HG02623 (cell line): ENCODE data around the gene LTB4R2.

ENCODE experiments used
- ATAC-seq: cut with Tn5 transposase; IDR thresholded peaks from one replicate; pipeline ENCODE4 v1.9.1; 2021; ENCODE audit warnings: moderate library complexity; ENCODE audit not compliant: unreplicated experiment

LTB4R2 gene

DNA sequence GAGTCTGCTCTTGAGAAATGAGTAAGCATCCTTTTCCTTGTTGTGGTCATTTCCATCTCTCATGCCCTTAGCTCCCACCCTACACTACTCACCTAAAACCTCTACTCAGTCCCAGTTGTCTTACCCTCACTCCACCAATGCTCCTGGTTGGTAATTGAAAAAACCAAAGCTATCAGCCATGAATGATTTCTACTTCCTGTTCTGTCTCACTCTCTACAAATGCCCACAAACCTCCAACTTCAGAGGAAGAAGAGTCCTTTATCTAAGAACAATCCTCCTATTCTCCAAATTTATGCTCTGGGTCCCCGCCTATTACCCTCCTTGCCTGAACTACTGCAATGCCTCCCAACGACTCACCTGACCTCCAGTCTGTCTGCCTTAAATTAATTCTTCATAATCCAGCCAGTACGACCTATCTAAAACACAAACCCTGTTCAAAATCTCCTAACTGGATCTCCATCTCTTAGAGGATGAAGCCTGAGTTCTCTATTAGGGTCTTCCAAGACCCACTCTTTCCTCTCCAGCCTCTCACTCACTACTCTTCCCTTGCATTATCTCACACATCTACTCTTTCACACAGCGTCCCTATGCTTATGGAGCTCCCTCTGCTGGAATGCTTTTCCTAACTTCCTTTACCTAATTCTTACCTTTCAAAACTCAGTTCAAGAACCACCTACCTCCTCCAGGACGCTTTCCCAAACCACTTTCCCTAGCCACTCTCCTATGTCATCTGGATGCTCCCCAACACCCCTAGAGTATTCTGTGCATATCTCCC, 12.6 kb upstream of the LTB4R2 start:
- peak; percentile 10 for ATAC-seq

DNA sequence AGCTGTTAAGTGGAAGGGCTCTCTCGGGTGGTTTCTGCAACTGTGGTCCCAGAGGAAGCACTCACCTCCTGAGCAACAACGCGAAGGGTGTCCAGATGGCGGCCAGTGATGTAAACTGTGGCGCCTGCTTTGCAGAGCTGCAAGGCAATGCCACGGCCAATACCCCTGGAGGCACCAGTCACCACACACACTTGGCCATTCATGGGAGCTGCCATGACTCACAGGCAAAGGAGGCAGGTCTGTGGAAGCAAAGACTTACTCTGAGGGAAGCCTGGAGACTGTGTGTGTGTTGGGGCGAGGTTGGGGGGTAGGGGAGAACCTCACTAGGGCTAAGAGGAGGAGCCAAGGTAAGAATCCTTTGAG, 11.1 kb upstream of the LTB4R2 start:
- no peak for ATAC-seq

DNA sequence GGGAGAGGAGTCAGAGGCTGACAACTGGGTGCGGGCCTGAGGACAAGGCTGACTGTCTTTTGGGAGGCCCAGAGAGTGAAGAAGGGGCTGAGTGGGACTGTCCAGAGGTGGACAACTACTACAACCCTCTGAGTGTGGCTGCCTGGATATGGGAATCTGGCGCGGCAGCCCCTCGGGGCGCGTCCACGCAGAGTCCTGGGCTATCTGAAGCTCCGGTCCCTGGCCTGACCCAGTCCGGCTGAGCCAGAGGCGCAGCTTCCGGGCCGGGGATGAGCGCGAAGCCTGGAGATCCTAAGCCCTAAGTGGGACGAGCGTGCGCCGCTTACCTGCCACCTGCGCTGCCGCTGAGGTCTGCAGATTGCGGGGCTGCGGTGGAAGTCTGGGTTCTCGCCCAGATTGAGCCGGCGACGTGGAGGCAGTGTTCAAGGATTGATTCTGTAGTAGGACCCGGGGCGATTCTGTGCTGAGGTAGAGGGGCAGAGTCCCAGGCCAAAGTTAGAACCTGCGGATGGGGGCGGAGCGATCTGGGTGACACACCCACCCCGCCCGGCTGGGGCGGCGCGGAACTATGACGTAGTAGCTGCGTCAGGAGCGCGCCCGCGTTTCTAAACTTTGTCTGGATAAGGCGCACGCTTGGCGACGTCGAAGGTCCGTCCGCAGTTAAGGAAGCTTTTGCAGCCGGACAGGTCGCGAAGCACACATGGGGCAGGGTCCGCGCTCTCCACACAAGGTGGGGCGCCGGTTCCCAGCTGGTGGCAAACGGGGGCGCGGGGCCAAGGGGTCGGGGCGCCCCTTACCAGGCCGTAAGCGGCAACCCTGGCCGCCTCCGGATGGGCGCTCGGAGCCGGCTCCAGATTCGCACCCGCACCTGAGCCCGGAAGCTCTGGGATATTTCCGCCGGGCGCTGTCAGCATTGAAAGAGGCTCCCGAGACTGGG, 10.4 kb upstream of the LTB4R2 start, which contains the start of the genes DHRS1 and NOP9:
Gene DHRS1, minus strand, starts transcription at position 526 of the 937 bp plus-strand sequence. CDS start 674 bp downstream, outside the sequence.
Gene NOP9, plus strand, starts transcription at position 596 of the 937 bp plus-strand sequence. Its CDS starts 105 bp downstream, at position 701.
- peak; percentile 60 for ATAC-seq

DNA sequence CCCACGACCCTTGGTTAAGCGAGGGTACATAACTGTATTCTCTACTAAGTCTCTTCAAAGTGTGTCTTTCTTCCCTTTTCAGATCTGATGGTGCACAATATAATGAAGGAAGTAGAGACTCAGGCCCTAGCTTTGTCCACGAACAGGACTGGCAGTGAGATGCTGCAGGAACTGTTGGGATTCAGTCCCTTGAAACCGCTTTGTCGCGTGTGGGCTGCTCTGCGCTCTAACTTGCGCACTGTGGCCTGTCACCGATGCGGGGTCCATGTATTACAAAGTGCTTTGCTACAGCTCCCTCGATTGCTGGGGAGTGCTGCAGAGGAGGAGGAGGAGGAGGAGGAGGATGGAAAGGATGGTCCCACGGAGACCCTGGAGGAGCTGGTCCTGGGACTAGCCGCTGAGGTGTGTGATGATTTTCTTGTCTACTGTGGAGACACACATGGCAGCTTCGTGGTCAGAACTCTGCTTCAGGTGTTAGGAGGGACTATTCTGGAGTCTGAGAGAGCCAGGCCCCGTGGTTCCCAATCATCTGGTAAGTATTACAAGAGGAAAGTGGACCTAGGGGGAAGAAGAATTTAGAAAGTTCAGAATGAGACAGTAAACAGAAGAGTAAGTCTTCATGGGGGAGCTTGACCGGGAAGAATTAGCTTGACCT, 9.5 kb upstream of the LTB4R2 start:
- no peak for ATAC-seq

DNA sequence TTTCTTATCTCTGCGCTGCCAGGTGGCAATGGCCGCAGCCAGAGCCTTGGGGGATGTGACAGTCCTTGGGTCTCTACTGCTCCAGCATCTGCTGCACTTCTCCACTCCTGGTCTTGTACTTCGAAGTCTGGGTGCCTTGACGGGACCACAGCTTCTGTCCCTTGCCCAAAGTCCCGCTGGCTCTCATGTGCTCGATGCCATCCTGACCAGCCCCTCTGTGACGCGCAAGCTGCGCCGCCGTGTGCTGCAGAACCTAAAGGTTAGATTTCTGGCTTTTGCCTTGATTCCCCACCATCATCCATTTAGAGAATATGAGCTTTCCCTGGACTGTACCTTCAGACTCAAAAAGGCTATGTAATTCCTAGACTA, 5.9 kb upstream of the LTB4R2 start:
- ATAC-seq, result no peak

DNA sequence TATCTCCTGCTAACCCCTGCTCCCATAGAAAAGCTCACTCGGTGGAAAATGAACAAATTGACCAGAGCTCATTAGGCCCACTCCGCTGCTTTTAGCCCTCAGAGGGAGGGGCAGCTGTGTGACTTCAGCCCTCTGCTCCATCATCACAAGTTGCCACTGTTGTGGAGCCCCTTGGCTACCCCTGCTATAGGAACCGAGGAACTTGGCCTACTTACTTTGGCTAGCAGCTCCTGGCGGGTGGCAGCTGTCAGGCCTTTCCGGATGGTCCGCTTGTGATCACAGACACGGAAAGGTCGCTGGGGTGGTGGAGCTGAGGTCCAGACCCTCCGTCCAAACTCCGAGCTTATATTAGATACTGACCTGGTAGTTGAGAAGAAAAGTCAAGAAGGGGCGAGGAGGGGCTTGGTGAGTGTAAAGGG, 2.8 kb upstream of the LTB4R2 start:
- ATAC-seq, result no peak

DNA sequence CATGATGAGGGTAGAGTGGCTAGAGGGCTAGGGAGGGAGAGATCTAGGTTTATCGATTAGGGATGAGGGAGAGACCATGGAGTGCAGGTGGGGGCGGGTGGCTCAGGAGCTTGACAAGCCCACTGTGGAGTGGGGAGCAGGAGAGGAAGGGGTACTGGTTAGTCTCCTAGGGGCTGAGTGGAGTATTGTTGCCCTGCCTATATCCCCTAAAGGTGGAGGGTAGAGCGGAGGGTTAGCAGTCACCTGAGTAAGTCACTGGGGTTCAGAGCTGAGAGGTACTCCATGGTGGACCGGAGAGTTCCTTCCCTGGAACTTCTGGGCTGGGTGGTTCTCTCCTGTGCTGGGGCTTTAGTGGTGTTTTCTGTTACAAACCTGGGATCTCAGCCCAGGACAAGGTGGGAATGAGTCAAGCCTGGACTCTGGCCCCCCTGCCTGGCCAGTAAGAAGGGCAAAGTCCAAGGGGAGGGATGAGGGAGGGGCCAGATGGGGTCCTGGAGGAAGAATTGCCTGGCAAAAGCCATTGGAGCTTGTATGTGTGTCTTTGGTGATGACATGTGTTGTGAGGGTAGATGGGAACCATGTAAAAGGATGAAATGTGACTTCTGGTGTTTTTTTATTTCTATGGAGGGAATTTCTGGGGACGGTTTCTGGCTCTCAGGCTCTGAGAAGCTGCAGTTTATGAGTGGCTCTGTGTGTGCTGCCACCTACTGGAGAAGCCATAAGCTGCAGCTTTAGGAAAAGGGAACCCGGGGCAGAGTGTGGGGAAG, 2.2 kb upstream of the LTB4R2 start, which contains the start of gene CIDEB:
Gene CIDEB, minus strand, starts transcription at position 403 of the 767 bp plus-strand sequence. Its CDS starts 119 bp downstream, at position 284.
- ATAC-seq, result no peak

DNA sequence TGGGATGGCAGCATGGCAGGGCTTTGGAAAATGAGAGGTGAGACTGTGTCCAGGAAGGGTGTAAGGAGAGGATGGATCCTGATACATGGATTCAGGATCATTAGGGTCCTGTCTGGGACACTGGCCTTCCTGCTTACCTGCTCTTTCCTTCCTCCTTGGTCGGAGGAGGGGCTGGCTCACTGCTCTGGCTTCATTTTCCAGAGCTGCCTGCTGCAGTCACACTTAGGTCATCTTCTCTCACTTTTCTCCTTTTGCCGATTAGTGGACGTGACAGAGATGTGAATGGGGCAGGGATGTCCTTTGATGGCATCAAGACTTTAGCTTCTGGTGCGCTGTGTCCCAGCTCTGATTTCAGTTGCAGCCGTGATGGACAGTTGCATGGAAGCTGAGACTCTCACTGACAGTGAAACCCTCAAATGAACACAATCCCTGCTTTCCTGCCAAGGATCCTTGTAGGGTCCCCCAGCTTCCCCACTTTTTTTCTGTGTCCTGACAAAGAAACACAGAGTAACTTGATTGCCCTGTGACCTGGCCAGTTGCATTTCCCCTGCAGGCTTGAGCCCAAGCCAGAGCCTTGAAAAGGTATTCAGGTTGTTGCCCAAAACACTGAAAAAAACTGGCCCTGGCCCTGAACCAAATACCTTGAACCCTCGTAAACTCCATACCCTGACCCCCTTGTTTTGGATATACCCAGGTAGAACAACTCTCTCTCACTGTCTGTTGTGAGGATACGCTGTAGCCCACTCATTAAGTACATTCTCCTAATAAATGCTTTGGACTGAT, 1.4 kb upstream of the LTB4R2 start:
- ATAC-seq, result no peak

DNA sequence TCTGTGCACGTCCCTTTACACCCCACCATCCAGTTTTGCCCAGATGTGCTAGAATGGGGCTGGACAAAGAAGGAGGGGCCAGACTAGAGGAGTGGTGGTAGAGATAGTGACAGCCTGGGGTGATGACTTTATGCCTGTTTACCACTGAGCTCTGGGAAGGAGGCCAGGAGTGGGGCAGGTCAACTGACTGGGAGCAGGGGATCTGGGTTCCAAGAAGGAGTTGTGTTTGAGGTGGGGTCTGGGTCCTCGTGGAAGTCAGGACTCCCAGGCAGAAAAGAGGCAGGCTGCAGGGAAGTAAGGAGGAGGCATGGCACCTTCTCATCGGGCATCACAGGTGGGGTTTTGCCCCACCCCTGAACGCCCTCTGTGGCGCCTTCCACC, 315 bp downstream of the LTB4R2 start:
- ATAC-seq, result no peak

DNA sequence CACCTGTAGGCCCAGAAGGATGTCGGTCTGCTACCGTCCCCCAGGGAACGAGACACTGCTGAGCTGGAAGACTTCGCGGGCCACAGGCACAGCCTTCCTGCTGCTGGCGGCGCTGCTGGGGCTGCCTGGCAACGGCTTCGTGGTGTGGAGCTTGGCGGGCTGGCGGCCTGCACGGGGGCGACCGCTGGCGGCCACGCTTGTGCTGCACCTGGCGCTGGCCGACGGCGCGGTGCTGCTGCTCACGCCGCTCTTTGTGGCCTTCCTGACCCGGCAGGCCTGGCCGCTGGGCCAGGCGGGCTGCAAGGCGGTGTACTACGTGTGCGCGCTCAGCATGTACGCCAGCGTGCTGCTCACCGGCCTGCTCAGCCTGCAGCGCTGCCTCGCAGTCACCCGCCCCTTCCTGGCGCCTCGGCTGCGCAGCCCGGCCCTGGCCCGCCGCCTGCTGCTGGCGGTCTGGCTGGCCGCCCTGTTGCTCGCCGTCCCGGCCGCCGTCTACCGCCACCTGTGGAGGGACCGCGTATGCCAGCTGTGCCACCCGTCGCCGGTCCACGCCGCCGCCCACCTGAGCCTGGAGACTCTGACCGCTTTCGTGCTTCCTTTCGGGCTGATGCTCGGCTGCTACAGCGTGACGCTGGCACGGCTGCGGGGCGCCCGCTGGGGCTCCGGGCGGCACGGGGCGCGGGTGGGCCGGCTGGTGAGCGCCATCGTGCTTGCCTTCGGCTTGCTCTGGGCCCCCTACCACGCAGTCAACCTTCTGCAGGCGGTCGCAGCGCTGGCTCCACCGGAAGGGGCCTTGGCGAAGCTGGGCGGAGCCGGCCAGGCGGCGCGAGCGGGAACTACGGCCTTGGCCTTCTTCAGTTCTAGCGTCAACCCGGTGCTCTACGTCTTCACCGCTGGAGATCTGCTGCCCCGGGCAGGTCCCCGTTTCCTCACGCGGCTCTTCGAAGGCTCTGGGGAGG, 985 bp downstream of the LTB4R2 start, which contains the start of gene LTB4R:
Gene LTB4R, plus strand, starts transcription at position 857 of the 959 bp plus-strand sequence. CDS start 4,150 bp downstream, outside the sequence.
- ATAC-seq, result peak; percentile 62

DNA sequence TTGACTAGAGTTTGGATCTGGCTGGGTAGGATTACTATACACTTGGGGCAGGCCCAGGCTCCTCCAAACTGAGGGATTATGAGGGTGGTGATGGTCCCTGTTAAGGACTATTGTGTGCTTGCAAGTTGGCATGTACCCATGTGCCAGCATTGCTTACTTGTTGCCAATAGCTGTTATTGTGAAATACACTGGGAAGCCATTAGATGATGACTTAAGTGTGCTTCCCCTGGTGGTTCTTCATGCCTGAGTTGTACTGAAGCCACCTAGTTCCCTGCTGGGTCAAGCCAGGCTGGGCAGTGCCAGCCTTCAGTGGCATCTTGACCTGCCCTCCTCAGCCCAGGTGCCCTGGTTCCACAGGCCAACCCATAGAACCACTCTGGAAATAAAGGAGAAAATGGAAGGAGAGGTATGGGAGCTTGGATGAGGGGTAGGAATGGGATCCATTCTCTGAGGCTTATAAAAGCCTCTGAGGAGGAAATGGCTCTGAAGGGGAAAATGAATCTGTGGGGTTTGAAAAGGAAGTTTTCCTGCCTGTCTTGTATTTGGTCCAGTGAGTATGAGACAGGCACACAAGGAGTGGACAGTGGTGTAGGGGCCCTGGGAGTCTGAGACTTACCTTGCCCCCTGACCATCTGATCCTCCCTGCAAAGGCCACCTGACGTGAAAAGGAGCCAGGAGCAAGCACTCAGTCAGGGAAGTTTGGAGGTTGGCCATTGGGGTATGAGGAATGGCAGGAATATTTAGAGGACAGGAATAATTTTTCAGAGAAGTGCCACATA, 2.1 kb downstream of the LTB4R2 start:
- no peak for ATAC-seq

DNA sequence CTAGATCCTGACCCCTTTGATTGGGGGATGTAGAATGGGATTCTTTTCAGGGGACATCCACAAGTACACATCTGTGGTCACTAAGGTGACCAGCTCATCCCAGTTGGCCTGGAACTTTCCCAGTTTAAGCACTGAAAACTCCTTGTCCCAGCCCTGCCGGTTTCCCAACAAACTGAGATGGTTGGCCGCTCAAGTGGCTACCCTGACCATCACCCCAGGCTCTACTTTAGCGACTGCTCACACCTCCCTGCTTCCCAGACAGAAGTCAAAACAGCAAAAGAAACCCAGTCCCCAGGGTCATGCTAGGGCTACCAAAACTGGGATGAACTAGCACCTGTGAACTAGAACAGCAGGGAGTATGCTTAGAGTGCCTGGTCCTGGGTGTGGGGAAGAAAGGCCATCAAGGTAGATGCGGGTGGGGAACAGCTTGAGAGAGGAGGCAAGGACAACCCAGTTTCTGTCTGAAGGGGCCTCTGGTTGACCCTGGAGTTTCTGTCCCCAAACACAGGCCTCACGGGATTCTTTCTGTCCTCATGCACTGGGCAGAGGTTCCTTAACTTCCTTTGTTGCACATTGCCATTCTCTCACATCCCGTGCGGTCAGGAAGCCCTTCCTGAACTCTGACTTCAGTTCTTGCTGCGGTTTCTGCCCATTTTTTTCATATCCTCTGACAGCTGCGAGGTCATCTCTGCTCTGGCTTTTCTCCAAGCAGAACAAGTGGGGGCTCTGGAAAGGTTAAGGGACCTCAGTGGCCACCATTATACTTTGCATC, 3.0 kb downstream of the LTB4R2 start:
- no peak for ATAC-seq

DNA sequence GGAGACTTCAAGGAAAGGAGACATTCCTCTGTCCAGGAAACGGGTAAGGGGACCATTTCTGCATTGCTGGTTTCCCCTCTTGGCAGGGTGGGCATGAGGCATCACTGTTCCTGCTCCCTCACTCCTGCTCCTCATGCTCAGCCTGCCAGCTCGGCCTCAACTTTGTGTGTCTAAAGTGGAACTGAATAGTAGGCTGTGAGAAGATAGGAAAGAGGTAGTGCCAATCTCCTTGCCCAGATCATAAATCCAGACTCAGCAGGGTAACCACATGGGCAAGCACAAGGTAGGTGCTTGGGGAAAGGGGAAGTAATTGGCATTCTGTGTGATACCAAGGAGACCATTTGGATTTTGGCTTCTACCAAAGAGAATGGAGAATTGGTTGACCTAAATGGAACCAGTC, 4.0 kb downstream of the LTB4R2 start:
- ATAC-seq, result no peak

DNA sequence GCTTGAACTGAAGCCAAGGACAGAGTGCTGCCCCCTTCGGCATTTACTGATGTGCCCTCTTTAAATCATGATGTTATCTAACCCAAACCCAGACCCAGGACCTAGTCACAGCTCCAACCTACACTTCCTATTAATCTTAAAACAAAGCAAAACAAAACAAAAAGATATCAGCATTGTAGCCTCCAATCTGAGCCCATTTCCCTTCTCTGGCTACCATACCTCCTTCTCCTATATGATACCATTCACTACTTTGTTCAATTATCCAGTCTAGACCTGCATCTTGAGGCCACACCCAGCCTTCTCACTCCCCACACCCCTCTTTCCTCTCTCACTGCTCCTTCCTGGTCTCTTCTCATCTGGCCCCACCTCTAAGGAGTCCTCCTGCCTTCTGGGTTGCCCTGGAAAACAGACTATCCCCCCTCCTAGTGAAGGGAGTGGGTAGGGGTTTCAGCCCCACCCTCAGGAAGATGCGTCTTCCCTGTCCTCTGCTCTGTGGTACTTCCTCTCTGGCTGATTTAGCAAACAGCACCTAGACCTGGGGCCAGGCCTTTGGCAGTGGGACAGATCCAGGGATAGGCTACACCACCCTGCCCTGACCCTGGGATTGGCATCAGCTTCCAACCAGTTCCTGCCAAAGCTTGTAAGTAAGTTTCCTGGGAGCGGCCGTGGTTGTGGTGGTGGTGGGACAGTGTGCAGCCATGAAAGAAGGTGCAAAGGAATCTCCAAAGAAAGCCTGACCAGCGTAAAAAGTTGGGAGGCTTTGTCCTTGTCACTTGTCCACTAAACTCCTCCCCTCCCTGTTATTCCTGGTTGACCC, 4.6 kb downstream of the LTB4R2 start:
- no peak for ATAC-seq

DNA sequence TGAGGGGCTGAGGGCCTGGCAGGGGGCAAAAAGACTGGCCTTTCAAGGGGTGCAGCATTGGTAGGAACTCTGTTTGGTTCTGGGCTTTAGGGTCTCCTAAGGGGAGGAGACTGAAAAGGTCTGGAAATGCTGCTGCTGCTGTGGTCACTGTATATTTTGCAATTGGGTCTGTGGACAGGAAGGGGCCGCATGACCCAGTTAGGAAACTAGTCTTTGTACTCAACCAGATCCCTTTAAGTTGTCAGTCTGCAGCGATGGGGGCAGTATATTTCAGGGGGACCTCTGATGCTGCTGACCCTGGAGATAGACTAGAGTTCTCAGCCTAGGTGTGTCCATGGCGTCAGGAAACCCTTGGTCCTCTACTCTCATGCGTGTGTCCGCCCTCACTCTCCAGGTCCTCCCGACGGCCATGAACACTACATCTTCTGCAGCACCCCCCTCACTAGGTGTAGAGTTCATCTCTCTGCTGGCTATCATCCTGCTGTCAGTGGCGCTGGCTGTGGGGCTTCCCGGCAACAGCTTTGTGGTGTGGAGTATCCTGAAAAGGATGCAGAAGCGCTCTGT, 5.4 kb downstream of the LTB4R2 start:
- no peak for ATAC-seq
